Stimulated activated CD8-positive, alpha-beta memory T cell treated with anti-CD3 and anti-CD28 coated beads, Interleukin-2, amount 100 ng/mL, for 1 hour (primary cell): ENCODE measurements around the gene MAML2.
"Not testable (repeated sequence)": the region's sequence is repeated elsewhere in the genome, so short reads cannot be mapped to it uniquely, and the experiment has no call there.

Source experiments
- DNase-seq, 2 donors: peaks; one replicate each; pipeline ENCODE4 v3.0.0-alpha.2; 2020; ENCODE audit warnings: low read depth in 2 of 2

The MAML2 gene

DNA sequence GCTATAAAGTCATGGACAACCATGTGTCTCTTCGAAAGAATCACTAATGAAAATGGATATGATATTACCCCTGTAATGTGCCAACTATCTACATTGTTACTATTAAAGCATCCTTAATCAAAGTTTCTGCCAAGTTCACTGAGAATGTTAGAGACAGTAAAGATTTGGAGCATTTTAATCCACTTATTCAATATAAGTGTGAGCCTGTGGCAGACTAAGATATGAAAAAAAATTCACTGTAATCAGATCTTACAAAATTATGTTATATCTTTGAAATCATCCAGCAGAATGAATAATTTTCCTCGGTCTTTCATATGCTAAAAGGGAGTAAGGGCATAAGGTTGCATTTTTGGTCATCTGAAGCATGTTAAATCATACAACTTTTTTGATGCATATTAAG, 49.9 kb downstream of the MAML2 start:
- DNase-seq = no peak

DNA sequence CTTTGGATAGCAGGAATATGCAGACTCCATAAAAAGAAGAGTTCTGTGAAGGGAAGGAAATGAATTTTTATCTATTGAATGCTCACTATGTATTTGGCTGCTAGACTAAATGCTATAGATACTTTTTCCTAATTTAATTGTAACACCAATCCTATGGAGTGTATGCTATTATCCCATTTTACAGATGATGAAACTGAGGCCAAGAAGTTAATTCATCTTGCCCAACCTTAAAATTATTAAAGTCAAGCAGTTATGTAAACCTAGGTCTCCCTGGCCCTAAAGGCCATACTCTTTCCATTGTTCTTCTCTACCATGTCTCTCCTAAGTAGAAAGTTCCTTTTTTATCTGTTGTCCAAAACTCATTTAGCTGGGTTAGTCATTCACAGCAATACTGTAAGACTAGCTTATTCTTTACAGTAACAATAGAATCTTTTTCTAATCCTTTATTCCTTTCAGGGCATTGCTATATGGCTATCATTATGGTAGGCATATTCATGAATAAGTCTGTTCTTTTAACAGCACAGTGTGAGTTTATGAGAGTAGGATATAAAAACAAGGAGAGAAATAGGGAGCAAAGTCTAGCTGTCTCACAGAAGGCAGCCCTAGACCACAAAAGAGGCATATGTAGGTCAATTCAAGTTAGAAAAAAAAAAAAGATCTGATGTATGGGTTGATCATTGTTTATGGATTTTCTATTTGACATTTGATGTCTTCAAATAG, 50.5 kb downstream of the MAML2 start:
- DNase-seq = no peak

- no peak for DNase-seq
Observed at GRCh38 chr11:96290631-96291030, 52.4 kb downstream of the MAML2 start.

DNA sequence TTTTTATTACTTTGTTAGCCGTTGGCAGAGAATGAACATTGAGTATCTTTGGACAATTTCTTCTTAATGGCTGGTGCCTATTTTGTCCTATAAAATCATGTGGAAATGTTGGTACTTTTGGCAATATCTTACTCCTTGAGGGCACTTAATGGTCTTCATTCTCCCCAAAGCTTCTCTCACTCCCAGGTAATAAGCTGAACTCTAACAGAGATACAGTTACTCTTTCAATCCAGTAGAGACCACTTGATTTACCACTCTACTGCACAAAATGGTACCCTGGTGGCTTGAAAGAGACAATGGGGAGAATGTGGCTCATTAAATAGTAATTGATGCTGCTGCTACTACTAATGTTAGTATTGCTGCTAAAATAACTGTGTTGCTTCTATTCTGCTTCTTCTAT, 53.0 kb downstream of the MAML2 start:
- DNase-seq = no peak

DNA sequence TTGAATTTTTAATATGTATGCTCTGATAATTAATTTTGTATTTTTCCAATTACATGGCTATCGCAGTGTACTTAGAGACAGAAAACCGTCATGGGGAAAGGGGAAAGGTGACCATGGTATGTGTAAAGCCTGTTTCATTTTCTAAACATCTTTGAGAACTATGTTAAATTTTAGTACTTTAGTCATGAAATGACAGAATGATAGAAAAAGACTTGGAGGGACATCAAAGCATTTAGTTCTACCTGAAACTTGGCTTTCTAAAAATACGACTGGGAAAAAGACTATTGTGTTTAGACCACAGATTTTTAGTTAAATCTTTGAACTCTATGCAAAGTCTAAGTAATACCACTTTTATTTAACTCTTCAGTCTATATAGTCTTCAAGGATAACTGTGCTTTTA, 54.1 kb downstream of the MAML2 start:
- DNase-seq = no peak

DNA sequence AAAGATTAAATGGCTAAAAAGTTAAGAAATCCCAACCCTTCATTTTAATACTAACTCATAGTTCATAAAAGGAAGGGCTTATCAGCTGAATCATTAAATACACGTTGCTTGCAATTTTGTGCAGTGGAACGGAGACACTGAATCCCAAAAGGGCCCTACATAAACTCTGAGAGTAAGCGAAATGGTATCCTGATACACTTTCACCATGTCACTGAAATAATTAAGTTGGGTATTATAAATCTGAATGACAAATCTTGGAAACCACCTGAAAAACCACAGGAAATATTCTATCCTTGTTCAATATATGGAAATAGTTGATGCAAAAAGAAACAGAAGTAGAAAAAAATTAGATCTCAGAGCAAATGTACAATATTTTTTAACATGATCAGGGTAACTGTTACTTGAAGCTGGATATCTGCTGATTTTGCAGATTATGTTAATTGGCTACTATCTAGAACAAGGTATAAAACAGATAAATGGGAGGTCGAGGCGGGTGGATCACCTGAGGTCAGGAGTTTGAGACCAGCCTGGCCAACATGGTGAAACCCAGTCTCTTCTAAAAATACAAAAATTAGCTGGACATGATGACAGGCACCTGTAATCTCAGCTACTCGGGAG, 55.1 kb downstream of the MAML2 start:
- no peak for DNase-seq

- not testable (repeated sequence) for DNase-seq
Observed at GRCh38 chr11:96285985-96286384, 57.0 kb downstream of the MAML2 start.

DNA sequence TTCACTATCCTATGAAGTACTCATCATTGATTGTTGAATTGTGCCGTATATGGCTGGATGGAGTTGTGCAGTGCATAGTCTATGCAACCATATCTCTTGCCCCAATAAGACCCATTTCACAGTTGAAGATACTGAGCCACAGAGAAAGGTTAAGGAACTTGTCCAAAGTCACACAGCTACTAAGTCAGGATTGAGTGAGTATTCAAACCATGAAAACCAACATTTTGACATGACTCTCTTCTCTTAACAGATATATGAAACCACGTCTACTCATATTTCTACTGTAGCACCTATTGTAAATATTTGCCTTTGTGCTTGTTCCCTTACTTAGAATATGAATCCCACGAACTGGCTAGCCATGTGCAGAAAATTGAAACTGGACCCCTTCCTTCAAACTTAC, 58.1 kb downstream of the MAML2 start:
- no peak for DNase-seq

- no peak for DNase-seq
Observed at GRCh38 chr11:96284401-96284800, 58.6 kb downstream of the MAML2 start.

DNA sequence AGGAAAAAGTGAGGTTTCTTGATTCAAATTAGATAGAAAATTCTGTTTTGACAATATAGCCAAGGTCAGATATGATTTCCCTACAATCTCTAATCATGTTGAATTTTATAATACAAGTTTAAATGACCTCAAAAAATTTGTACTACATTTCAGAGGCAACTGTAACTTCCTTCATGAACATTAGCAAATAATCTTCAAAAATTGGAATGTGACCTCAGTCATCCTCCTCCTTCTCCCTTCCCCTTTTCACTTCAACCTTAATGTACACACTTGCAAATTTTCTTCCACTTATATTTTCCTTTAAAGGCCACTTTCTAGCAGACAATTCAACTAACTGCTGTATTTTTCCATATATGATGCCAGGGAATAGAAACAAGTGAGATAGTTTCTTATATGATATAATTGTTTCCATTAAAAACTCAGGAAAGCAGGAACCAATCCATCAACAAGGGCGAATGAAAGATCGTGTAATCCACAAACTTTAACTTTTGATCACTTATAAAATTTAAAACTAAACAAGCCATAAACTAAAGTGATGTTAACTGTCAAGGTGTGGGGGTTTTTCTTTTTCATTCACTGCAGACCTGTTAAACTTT, 60.3 kb downstream of the MAML2 start:
- DNase-seq = no peak

- DNase-seq = no peak
Observed at GRCh38 chr11:96280444-96280843, 62.6 kb downstream of the MAML2 start.

DNA sequence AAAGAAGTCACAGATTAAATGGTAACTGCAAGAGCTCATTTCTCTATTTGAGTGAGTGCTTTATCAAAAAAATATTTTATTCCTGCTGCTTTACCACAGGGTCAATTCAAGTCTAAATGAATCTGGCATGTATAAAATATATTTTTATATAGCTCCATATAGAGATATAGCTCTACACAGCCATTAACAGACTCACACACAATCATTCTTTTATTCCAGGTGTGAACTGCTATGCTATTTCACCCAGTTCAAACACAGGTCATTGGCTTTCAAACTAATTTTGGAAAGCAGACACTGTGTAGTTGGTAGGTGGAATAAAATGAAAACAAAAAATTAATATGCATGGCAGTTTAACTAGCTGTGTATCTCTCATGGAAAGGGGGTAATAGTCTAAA, 63.1 kb downstream of the MAML2 start:
- DNase-seq = no peak

- DNase-seq = no peak
Observed at GRCh38 chr11:96279018-96279895, 63.7 kb downstream of the MAML2 start.

DNA sequence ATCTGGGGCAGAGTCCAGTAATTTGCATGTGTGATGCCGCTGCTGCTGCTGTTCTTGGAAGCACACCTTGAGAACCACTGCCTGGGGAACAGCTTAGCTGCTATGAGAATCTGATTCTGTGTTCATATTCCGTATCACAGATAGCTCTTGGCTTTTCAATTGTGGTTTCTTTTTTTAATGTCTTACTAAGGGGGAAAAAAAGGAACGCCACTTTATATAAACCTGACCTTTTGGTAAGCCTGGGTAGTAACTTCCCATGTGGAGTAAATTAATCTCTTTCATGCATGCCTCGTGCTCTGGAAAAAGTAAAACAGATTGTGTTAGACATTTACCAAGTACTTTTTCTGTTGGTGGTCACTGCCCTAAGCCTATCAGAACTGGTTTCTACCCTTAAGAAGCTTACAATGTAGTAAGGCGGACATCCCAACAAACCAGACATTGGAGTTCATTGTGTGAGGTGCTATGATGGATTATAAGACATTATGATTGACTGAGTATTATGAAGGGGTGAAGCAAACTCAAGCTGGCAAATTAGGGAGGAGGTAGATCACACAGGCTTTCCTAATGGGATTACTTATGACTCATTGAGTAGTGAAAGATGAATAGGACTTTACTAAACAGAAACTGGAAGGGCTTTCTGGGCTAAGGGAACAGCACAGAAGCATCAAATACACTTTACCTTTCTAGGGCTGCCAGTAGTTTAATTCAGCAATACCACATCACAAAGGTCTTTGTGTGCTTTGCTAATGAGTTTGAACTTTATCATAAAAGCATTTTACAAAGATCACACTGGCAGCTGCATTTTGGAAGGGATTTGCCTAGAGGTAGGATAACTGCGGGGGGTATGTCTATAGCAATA, 64.7 kb downstream of the MAML2 start:
- no peak for DNase-seq

- DNase-seq = no peak
Observed at GRCh38 chr11:96277696-96278038, 65.3 kb downstream of the MAML2 start.

DNA sequence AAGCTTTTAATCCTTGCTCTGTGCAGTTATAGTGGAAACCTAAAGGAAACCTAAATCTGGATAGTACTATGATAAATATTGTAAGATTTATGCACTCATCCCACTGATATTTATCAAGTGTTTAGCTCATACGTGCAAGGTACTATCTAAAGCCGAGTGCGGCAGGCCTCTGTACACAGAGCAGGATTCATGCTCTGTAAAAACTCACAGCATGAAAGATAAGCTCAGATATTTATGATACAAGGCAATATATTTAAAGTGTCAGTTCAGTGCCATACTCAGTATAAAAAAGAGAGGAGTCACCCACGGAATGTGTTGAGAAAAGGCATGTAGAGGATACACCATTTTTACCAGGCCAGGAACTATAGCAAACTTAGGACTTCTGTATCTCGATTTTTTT, 66.2 kb downstream of the MAML2 start:
- no peak for DNase-seq

GRCh38 chr11:96275801-96276594, 67.0 kb downstream of the MAML2 start:
- DNase-seq = no peak

- no peak for DNase-seq
Observed at GRCh38 chr11:96273507-96273906, 69.5 kb downstream of the MAML2 start.

- DNase-seq = no peak
Observed at GRCh38 chr11:96272529-96273222, 70.3 kb downstream of the MAML2 start.

- DNase-seq = no peak
Observed at GRCh38 chr11:96271777-96272176, 71.2 kb downstream of the MAML2 start.
